Germinal center (tissue), 1 donor: ENCODE results near the gene SGPL1.
"Not testable (repeated sequence)": the region's sequence is repeated elsewhere in the genome, so short reads cannot be mapped to it uniquely, and the experiment has no call there.

ENCODE experiments used
- DNase-seq: peaks from one replicate; pipeline ENCODE4 v3.0.0; 2012; ENCODE audit warnings: mixed read lengths, low spot score

Gene SGPL1, protein sequence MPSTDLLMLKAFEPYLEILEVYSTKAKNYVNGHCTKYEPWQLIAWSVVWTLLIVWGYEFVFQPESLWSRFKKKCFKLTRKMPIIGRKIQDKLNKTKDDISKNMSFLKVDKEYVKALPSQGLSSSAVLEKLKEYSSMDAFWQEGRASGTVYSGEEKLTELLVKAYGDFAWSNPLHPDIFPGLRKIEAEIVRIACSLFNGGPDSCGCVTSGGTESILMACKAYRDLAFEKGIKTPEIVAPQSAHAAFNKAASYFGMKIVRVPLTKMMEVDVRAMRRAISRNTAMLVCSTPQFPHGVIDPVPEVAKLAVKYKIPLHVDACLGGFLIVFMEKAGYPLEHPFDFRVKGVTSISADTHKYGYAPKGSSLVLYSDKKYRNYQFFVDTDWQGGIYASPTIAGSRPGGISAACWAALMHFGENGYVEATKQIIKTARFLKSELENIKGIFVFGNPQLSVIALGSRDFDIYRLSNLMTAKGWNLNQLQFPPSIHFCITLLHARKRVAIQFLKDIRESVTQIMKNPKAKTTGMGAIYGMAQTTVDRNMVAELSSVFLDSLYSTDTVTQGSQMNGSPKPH

DNA sequence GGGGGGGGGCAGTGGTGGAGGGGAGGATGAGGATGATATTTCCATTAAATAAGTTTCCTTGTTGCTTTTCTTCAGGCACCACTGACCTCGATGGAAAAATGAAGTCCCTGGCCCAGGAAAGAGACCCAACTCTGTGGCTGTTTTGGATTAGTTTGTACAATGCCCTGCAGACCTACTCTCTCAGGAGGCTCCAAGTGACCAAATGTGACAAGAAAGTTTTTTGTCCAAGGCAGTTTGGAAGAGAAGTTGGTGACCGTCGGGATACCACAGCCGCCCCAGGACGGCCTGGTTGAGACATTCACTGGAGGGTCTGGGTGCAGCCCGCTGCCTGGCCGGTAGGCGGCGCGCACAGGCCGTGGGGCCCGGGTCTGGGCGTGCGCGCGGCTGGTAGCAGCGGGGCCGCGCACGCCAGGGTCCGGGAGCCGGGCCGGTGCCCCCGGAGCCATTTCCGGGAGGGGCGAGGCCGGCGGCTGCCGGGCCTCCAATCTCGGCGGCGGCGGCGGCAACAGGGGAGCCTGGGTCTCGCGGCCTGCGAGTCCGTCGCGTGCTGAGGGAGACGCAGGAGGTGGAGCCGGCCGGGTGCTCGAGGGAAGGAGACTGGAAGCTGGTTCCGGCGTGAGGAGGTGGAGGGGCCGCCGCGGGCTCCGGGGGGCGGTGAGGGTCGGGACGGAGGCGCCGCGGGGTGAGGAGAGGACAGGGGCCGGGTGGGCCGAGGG is at the start of gene SGPL1:
Gene SGPL1, plus strand, starts transcription at position 445 of the 716 bp plus-strand sequence. CDS start 906 bp downstream, outside the sequence.
- peak; percentile 97 for DNase-seq

DNA sequence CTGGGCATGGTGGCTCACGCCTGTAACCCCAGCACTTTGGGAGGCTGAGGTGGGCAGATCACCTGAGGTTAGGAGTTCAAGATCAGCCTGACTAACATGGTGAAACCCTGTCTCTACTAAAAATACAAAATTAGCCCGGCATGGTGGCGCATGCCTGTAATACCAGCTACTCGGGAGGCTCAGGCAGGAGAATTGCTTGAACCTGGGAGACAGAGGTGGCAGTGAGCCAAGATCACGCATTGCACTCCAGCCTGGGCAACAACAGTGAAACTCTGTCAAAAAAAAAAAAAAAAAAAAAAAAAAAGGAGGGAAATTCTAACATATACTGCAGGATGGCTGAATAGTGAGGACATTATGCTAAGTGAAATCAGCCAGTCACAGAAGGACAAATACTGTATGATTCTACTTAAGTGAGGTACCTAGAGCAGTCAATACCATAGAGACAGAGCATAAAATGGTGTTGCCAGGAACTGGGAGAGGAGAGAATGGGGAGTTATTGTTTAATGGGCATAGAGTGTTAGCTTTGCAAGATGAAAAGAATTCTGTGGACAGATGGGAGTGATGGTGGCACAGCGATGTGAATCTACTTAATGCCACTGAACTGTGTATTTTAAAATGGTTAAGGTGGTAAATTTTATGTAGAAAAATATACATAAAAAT is 47.6 kb upstream of the SGPL1 start:
- not testable (repeated sequence) for DNase-seq

DNA sequence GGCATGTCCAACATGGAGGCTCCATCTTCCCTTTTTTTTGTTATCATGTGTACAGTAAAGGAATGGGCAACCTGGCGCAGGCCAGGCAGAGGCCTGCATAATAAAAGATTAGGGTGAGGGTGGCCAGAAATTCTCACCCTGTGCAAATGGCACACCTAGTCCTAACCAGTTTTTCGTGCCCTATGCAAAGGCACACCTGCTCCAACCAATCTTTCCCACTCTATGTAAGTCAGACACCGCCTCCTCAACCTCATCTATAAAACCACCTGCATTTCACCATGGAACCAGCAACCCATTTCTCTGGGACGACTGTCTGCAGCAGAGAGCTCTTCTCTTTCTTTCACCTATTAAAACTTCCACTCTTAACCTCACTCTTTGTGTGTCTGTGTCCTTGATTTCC is 46.6 kb upstream of the SGPL1 start:
- DNase-seq, result no peak

DNA sequence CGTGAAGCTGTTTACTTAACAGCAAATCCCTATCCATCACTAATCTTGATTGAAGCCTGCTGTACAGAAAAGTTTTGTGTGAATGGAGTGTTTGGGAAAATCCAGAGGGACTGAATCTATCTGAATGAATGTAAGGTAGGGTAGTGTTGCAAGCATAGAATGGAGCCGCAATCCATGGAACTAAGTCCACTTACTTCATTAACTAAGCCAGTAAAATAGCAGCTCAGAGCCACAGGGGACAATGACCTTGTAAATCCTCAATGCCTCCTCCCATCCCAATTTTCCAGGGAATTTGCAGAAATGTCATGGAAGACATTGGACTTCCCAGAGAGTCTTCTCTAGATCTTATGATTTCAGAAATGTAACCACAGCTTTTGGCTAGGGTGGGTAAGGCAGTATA is 45.7 kb upstream of the SGPL1 start:
- no peak for DNase-seq

DNA sequence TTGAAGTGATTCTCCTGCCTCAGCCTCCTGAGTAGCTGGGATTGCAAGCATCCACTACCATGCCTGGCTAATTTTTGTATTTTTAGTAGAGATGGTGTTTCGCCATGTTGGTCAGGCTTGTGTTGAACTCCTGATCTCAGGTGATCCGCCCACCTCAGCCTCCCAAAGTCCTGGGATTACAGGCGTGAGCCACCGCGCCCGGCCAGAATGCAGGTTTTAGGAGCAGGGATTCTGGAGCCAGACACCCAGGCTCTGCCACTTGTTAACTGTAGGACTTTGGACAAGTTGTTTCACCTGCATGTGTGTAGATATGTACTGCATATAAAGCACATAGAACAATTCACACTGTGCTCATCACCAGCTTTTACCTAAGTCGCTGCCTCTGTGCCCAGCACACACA is 45.2 kb upstream of the SGPL1 start:
- not testable (repeated sequence) for DNase-seq

DNA sequence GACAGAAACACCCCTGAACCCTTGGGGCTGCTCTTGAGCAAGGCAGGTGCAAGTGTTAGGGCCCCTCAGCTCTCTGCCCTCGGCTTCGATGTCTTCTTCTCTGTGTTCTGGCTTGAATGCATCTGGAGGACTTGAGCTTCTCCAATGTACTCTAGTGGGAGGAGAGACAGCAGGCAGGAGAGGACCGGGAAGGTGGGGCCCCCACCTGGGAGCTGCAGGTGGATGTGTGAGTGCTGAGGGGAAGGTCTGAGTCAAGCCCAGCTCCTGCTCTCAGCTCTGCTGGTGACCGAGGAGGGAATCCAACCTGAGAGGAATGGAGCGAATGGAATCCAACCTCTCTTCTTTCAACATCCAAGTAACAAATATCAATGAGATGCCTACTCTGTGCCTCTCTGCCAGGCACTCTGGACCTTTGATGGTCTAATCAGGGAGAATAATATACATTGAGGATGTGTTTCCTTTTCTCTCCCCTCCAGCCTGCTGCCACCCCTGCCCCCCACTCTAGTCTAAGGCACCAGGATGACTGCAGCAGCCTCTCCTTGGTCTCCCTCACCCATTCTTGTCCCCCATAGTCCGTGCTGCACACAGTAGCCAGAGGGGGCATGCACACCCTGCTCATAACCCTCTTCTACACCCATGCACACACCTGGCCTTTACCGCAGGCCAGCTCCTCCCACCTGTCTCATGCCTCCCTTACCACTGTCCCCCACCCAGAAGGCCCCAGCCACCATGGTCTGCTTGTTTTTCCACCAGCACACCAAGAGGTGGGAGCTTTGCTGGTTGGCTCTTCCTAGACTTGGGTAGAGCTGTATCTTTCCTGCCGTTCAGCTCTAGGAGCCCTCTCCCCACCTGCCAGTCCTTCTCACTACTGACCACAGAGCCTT is 44.2 kb upstream of the SGPL1 start:
- no peak for DNase-seq

DNA sequence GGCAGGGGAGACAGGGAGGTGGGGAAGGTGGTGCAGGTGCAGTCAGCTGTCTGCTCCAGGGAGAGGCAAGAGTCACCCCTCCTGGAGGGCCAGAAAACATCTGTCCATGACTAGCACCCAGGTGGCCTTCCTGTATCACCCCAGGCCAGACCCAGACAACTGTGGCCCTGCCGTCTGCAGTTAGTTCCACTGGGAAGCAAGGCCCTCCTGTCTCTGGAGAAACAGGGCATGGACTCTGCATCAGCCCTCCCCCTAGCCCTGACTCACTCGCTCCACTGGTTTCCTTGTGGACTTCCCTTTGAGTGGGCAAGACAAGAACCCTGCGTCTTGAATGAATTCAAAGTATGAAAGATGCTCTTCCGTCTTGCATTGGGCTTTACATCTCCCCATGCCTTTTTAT is 43.1 kb upstream of the SGPL1 start:
- no peak for DNase-seq

DNA sequence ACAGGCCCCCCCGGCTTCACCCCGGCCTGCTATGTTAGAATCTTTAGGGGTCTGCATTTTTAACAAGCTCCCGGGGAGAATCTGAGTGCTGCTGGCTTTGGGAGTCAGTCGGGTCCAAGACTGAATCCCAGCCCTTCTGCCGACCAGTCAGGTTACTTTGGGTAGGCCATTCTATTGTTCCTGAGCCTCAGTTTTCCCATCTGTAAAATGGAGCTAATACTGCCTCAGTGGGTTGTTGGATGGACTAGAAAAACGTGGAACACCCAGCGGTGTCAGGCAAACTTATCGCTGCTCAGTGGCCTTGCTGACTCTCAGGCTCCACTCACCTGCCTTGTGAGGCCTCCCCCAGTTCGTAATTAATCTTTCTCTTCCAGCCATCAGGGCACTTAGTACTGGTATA is 42.3 kb upstream of the SGPL1 start:
- no peak for DNase-seq

DNA sequence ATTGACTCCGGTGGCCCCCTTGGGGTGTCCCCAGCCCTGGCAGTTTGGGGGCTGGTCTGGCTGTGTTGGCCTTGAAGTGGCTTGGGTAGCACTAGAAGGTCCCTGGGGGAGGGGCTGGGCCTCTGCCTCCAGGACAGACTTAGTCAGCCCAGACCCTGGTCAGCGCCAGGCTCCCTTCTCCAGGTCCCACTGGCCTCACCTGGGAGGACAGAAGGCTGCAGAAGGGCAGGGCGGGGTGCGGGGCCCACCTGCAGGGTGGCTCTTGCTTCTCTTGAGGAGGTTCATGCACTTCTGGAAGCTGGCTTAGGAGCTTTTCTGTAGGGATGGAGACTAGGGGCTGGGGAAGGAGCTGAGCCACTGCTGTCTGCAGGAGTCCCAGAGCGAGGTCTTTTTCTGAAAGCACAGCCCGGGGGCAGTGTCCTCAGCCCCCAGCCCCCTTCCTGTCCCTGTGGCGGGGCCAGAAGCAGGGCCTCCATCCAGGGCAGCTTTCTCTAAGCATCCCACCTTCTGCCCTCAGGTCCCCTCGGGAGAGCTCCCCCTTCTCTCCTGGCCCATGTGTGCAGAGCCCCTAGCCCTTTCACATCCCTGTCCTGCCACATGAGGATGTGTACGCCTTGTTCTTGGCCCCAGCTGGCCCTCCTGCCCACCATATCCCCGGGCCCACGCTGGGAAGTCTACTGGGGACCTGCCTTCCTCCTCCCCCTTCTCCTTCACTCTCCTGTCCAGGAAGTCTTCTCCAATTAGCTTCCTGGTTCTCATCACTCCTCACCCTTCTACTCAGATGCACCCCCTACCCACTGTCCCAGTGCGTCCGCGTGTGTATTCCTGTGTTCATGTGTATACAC is 41.6 kb upstream of the SGPL1 start:
- DNase-seq, result no peak

DNA sequence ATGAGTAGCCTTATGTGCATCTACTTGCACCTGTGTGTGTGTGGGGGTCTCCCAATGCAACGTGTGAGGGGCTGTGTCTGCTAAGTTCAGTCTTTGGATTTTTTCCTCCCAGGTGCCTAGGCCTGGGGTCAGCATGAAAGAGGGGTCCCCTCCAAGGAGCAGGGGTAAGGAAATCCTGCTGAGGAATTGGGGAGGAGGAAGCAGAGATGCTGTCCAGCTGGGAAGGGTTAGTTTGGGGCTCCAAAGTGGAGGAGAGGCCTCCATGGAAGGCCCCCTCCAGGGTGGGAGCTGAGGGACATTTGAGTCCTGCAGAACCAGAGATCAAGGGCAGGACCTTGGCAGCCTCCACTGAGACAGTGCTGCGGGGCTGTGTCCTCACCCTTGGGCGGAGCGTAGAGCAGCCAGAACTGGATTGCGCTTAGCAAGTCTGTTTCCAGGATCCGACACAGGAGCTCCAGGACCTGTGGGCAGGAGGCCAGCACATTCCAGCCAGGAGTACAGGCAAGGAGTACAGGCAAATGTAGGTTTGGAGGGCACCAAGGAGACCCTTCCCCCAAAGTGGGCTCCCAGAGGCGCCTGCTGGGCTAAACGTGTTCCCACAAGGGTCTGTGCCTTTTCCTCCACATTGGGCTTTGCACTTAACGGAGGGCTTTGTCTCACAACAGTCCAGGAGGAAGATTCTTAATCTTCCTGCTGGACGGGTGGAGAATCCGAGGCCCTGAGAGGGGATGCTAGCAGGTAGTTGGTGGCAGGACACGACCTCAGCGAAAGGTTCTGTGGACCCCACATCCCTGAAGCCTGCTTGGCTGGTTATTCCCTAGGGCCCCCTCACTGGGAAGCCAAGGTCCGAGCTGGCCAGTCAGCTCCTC is 40.7 kb upstream of the SGPL1 start:
- DNase-seq, result no peak

DNA sequence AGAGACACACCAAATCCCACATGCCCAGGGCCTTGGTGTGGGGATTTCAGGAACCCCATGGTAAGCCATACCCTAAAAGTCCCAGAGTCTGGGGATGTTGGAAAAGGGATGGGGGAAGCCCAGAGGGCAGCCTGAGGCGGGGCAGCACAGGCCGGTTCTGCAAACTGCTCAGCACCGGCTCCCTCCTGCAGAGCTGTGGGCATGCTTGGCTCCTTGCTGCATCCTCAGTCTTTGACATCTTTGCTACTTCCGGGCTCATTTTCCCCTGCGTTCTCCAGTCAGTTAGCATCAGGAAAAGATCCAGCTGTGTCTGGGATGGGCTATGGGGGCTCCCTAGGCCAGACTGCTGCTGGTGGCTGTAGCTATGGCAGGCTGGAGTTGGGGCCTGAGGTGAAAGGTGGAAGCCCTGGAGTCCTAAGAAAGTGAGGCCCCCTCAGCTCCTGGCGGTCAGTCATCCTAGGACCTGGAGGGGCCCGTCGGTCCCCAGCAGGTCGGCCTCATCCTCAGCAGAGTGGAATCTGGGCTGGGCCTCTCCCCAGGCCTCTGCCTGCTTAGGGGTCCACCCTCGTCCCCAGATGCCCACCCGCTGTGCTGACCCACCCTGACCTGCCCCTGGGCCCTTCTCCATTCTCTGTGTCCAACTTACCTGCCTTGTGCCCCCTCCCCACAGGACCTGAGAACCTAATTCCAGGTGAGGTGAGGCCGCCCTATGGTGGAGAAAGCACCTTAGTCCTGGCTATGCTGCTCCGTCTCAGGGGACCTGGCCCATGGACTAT is 39.9 kb upstream of the SGPL1 start:
- no peak for DNase-seq

DNA sequence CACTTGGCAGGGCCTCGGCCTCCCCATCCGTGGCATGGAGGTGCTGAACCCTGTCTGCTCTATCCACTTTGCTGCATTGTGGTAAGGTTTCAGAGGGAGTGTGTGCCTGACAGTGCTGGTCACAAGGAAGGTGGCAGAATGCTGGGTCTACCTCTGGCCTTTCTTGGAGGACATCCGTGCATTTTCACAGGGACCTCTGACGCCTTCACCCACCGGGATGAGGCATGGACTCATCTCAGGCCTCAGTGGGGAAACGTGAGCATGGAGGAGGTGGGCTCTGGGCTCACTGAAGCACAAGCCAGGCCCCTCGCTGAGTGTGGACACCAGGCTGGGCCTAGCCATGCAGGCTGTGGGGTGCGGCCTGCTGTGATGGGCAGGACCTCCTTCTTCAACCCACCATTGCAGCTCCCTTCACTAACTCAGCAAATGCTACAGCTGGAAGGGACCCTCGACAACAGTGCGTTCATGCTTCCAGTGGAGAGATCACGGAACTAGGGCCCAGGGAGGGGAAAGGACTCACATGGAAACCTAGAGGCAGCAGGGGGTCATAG is 39.2 kb upstream of the SGPL1 start:
- DNase-seq, result no peak

DNA sequence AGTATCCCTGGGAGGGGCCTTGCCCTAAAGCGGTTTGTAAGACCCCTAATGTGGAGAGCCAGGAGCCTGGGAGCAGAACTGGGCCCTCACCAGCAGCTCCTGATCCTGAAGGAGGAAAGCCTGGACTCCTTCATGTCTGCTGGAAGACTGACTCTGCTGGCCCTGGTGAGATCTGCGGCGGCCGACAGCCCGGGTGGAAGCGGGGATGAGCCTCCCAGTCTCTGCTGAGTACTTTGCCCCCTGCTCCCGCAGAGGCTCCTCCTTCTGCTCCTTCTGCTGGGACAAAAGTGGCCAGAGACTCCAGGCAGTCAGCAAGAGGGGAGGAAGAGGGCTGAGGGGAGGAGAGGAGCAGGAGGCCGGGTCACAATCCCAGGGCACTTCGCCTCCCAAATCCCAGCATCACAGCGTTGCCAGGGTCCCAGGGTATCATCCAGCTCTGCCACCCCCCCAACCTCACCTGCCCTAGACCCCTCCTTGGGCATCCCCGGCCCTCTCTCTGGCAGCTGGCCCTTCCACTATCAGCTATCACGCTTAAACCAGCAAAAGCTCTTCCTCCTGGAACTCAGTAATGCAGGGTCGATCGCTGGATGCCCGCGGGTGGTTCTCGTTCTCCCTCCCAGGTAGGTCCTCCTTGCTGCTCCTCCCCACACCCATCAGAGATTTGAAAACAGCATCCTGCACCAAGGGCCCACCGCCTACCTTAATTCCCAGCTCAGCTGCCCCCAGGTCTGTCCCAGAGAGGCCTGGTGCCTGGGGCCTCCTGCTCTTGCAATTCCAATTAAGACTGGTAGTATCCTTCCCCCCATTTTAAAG is 38.5 kb upstream of the SGPL1 start:
- no peak for DNase-seq

DNA sequence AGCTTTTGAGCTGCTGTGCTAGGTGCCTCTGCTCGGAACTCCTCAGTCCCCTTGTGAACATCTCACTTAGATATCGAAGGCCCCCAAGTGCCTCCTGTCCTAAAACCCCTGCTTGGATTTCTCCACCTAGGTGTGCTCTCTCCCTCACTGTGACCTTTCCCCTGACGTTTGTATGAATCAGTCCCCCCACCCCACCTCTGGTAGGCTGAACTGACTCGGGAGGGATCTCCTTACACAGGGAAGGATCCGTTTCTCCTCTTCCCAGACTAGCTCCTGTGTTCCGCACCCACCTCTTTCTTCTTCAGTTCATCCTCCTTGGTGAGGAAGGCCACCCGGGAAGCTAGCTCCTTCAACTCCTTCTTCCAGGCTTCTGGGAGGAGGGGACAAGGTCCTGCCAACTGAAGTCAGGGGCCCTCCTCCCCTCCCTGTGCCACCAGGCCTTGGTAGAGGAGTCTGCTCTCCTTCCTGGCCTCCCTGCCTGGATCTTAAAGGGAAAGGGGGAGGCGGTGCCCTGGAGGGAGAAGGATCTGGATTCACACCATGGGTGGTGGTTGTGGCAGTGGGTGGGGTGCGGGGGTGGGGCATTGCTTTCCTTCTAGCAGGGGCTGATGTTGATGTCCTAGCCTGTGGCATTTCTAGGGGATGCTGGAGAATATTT is 37.4 kb upstream of the SGPL1 start:
- no peak for DNase-seq

DNA sequence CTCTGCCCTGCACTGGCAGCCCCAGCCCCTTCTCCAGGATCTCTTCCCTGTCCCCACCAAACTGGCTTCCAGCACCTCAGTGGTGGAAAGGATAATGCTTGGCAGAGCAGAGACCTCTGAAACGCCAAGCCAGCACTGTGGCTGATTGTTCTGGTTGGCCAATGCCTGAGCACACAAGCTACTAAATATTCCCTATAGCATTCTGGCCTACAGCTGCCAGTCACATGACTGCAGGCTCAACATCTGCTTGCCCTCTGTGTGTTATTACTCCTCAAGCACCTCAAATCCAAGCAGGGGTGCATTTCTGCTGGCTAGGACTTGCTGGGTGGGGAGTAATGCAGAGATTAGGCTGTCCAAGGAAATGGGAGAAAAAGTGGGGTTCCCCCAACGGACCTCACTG is 36.7 kb upstream of the SGPL1 start:
- no peak for DNase-seq

DNA sequence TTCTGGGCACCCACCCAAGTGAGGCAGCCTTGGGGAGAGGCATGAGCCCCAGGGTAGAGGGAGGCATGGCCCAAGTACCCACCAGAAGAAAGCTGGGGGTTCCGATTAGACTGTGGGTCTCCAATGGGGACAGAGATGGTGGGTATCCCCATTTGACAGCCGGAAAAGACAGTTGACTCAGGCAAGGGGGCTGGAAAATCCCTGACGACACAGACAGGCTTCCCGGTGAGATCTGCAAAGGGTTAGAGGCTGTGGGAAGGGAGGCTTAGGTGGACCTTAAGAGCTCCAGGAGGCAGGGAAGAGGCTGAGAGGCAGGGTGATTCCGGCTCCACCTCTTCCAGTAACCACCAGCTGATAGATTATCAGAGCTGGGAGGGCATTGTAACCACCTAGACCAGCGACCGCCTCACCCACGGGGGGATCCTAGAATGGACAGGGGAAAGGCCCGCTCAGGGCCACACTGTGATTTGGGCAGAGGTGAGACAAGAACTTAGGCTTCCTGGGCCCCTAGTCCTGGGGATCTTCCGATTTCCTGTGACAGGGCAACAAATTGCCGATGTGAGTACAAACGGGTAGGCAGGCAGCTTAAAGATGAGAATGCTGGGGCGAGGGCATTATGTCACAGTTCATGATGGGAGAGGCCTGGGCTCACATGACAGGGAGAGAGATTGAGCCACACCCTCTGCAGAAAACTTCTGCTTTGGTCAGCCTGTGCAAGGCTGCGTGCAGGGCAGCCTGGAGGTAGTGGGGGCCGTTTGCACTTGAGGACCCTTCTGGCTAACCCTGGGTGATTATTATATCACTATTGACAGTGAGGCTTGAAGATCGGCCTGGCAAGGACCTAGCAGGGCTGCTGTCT is 36.0 kb upstream of the SGPL1 start:
- DNase-seq, result no peak
